ENCODE results near the gene SERPINB6. TPM values are rescaled to one million over a fixed set of nuclear protein-coding genes. Genes with fewer than 3 reads are reported as not detected.

The SERPINB6 gene
- total and polyA plus RNA-seq, 9 of the 15 experiments (the other 6 are each of a cell fraction or from before 2014, with no cell fraction given): 86.6 to 211 (median 143) TPM

- 0 out of 2 replicates have a peak, but pooled peaks have one; percentile 39 for TF ChIP-seq RREB1 (CRISPR knock-in tag; IDR thresholded peaks at IDR 0.05)
- TF ChIP-seq ZNF12 (CRISPR knock-in tag; IDR thresholded peaks at IDR 0.05): no peak
- no peak for TF ChIP-seq HDGF (IDR thresholded peaks at IDR 0.05)
- TF ChIP-seq PHB (CRISPR knock-in tag; IDR thresholded peaks at IDR 0.05): no peak
- TF ChIP-seq SFPQ (IDR thresholded peaks at IDR 0.05; ENCODE audit: low read depth, low read length): no peak
- no peak for TF ChIP-seq MEIS2 (IDR thresholded peaks at IDR 0.05; ENCODE audit: partially characterized antibody)
- TF ChIP-seq TAF9B (IDR thresholded peaks at IDR 0.05; ENCODE audit: partially characterized antibody): no peak
- peak in 2 of 3 experiments; percentile 44 to 52 for TF ChIP-seq YY1 (IDR thresholded peaks at IDR 0.05; ENCODE audit: borderline replicate concordance in 1 of 3, control insufficient read depth in 1 of 3, extremely low read depth in 1 of 3, insufficient read depth in 3 of 3, insufficient read length in 1 of 3, insufficient replicate concordance in 2 of 3, low read depth in 1 of 3, low read length in 2 of 3)
- peak; percentile 46; the same call in 1 of the 2 replicates for TF ChIP-seq ESRRA (IDR thresholded peaks at IDR 0.05; ENCODE audit: borderline replicate concordance, low read depth)
- no peak for TF ChIP-seq TAF15 (IDR thresholded peaks at IDR 0.05; ENCODE audit: low read depth, low read length)
- TF ChIP-seq ADNP (tag; IDR thresholded peaks at IDR 0.05): no peak
- TF ChIP-seq ZNF668 (CRISPR knock-in tag; IDR thresholded peaks at IDR 0.05): no peak
- TF ChIP-seq CBFA2T3 (IDR thresholded peaks at IDR 0.05): no peak
- no peak for TF ChIP-seq CEBPG (CRISPR knock-in tag; IDR thresholded peaks at IDR 0.05)
- TF ChIP-seq CEBPG (tag; conservative IDR thresholded peaks at IDR 0.05 in 1 of 2, IDR thresholded peaks at IDR 0.05 in 1 of 2): no peak
- no peak for TF ChIP-seq SREBF1 (IDR thresholded peaks at IDR 0.05; ENCODE audit: borderline replicate concordance, low read depth, low read length)
- no peak for TF ChIP-seq CBX8 (IDR thresholded peaks at IDR 0.05; ENCODE audit: borderline replicate concordance, extremely low read depth, low read depth, low read length, poor library complexity, severe bottlenecking)
- TF ChIP-seq SMARCC2 (IDR thresholded peaks at IDR 0.05; ENCODE audit: low read depth): no peak
- no peak for TF ChIP-seq STAG1 (CRISPR knock-in tag; IDR thresholded peaks at IDR 0.05; ENCODE audit: borderline replicate concordance)
- no peak for TF ChIP-seq NFIX (CRISPR knock-in tag; IDR thresholded peaks at IDR 0.05; ENCODE audit: low read depth)
Observed at GRCh38 chr6:2970753-2971419, 481 bp downstream of the SERPINB6 start (continued).

Measured in K562 (cell line).